ENCODE measurements around the gene NFIX. TPM values are rescaled to one million over a fixed set of nuclear protein-coding genes. Genes with fewer than 3 reads are reported as not detected.
A peak's percentile ranks its signal among the peaks of the same experiment; 100 is the strongest.

NFIX gene
- total and polyA plus RNA-seq, 2 of the 13 experiments (the other 11 are each of a cell fraction or from before 2014, with no cell fraction given) = 3.4 to 5.4 TPM

- TF ChIP-seq FOXJ3 (CRISPR knock-in tag; IDR thresholded peaks at IDR 0.05; ENCODE audit: borderline replicate concordance) (peak; percentile 76; the same call in 1 of the 2 replicates), HHEX (CRISPR knock-in tag; IDR thresholded peaks at IDR 0.05) (peak; percentile 95), MXD1 (CRISPR knock-in tag; IDR thresholded peaks at IDR 0.05) (no peak), GLMP (CRISPR knock-in tag; IDR thresholded peaks at IDR 0.05; ENCODE audit: borderline replicate concordance) (no peak), HOXA3 (CRISPR knock-in tag; IDR thresholded peaks at IDR 0.05) (peak; percentile 73), FOXP4 (CRISPR knock-in tag; IDR thresholded peaks at IDR 0.05) (peak; percentile 86), ELF3 (CRISPR knock-in tag; IDR thresholded peaks at IDR 0.05) (peak; percentile 36; the same call in 1 of the 2 replicates), CREM (IDR thresholded peaks at IDR 0.05) (peak; percentile 55), CREM (CRISPR knock-in tag; IDR thresholded peaks at IDR 0.05) (no peak), ZFX (CRISPR knock-in tag; IDR thresholded peaks at IDR 0.05; ENCODE audit: low read depth) (0 out of 2 replicates have a peak, but pooled peaks have one; percentile 9), BCLAF1 (IDR thresholded peaks at IDR 0.05) (no peak), MATR3 (CRISPR knock-in tag; IDR thresholded peaks at IDR 0.05) (no peak), JUND (CRISPR knock-in tag; IDR thresholded peaks at IDR 0.05) (0 out of 2 replicates have a peak, but pooled peaks have one; percentile 26), YEATS4 (CRISPR knock-in tag; IDR thresholded peaks at IDR 0.05; ENCODE audit: borderline replicate concordance) (no peak), ZNF460 (CRISPR knock-in tag; IDR thresholded peaks at IDR 0.05; ENCODE audit: borderline replicate concordance) (no peak), XRCC5 (optimal IDR thresholded peaks at IDR 0.05; ENCODE audit: low read length) (peak; percentile 19), ZNF205 (CRISPR knock-in tag; IDR thresholded peaks at IDR 0.05) (0 out of 2 replicates have a peak, but pooled peaks have one; percentile 66), TCF7 (IDR thresholded peaks at IDR 0.05; ENCODE audit: low read depth) (peak; percentile 66; the same call in 1 of the 2 replicates), ZSCAN5A (CRISPR knock-in tag; IDR thresholded peaks at IDR 0.05; ENCODE audit: borderline replicate concordance) (no peak), NCOR1 (IDR thresholded peaks at IDR 0.05; ENCODE audit: borderline replicate concordance, low read length) (peak; percentile 31; the same call in 1 of the 2 replicates), REL (CRISPR knock-in tag; conservative IDR thresholded peaks at IDR 0.05) (no peak), MED8 (CRISPR knock-in tag; IDR thresholded peaks at IDR 0.05; ENCODE audit: insufficient replicate concordance) (no peak), ATM (IDR thresholded peaks at IDR 0.05; ENCODE audit: borderline replicate concordance) (no peak)
Measured at GRCh38 chr19:13051557-13052165, 56.4 kb downstream of the NFIX start (continued).
